SJSA1 (cell line): ENCODE measurements around the gene TMEFF1. TPM values are rescaled to one million over a fixed set of nuclear protein-coding genes. Genes with fewer than 3 reads are reported as not detected.
"Not testable (repeated sequence)": the region's sequence is repeated elsewhere in the genome, so short reads cannot be mapped to it uniquely, and the experiment has no call there.

ENCODE experiments used
- DNase-seq, 2 experiments: peaks; one replicate each; pipeline ENCODE4 v3.0.0-alpha.2; 2015 to 2020; ENCODE audit warnings: low spot score in 2 of 2, low read depth in 1 of 2
- H3K27ac ChIP-seq: fragments of 250-450 bp; sonication (Bioruptor Pico); 2 replicates; pipeline ENCODE4 v1.5.1; 2020; ENCODE audit warnings: mild to moderate bottlenecking, moderate library complexity
- H3K27me3 ChIP-seq: fragments of 250-450 bp; sonication (Bioruptor Pico); replicated peaks from 2 replicates; pipeline ENCODE4 v1.5.1; 2020; ENCODE audit warnings: mild to moderate bottlenecking, moderate library complexity
- H3K36me3 ChIP-seq: fragments of 250-450 bp; sonication (Bioruptor Pico); 2 replicates; pipeline ENCODE4 v1.5.1; 2020; ENCODE audit warnings: mild to moderate bottlenecking
- H3K4me1 ChIP-seq: fragments of 250-450 bp; sonication (Bioruptor Pico); replicated peaks from 2 replicates; pipeline ENCODE4 v1.6.1; 2021; ENCODE audit warnings: mild to moderate bottlenecking
- H3K4me3 ChIP-seq: fragments of 250-450 bp; sonication (Bioruptor Pico); 2 replicates; pipeline ENCODE4 v1.5.1; 2020; ENCODE audit warnings: mild to moderate bottlenecking
- H3K9me3 ChIP-seq: fragments of 250-450 bp; sonication (Bioruptor Pico); replicated peaks from 2 replicates; pipeline ENCODE4 v1.5.1; 2020; ENCODE audit warnings: mild to moderate bottlenecking
- total RNA-seq: library from RNA; depleted of rRNA; stranded (reverse); fragments of >200 nt; shearing (Covaris generic); gene quantifications from 2 replicates; pipeline ENCODE4 v1.2.3, GENCODE V29; 2014

The TMEFF1 gene
- total RNA-seq, 1 experiment from 2014 or later: 9.3 TPM

GRCh38 chr9:100527180-100527794, 54.3 kb downstream of the TMEFF1 start:
- not testable (repeated sequence) for H3K4me3 ChIP-seq, H3K27ac ChIP-seq, DNase-seq, H3K36me3 ChIP-seq, H3K27me3 ChIP-seq, H3K4me1 ChIP-seq, H3K9me3 ChIP-seq

GRCh38 chr9:100534401-100534800, 61.5 kb downstream of the TMEFF1 start:
- no peak for DNase-seq
- no peak overlapping the region for H3K4me3 ChIP-seq
- H3K4me1 ChIP-seq: no peaks in the 10 kb centered on the region
- H3K27me3 ChIP-seq: no peaks in the 10 kb centered on the region
- H3K9me3 ChIP-seq: no peaks in the 10 kb centered on the region
- no peak overlapping the region for H3K27ac ChIP-seq
- no peaks in the 10 kb centered on the region for H3K36me3 ChIP-seq

GRCh38 chr9:100540327-100540726, 67.4 kb downstream of the TMEFF1 start:
- Histone ChIP-seq H3K4me1 (no peaks in the 10 kb centered on the region), H3K36me3 (peaks cover 2% of the 10 kb centered on the region; the same call in 1 of the 2 replicates), H3K27ac (no peak overlapping the region), H3K9me3 (no peaks in the 10 kb centered on the region), H3K27me3 (no peaks in the 10 kb centered on the region), H3K4me3 (no peak overlapping the region)
- no peak for DNase-seq

- DNase-seq: no peak
- H3K4me1 ChIP-seq: no peaks in the 10 kb centered on the region
These were observed 76.1 kb downstream of the TMEFF1 start for GRCh38 chr9:100549048-100549447.

GRCh38 chr9:100554935-100555401, 82.0 kb downstream of the TMEFF1 start:
- H3K27ac ChIP-seq: no peak overlapping the region
- H3K27me3 ChIP-seq: no peaks in the 10 kb centered on the region

More at GRCh38 chr9:100549048-100549447, 76.1 kb downstream of the TMEFF1 start:
- no peak overlapping the region for H3K4me3 ChIP-seq
- no peak overlapping the region for H3K27ac ChIP-seq
- no peaks in the 10 kb centered on the region for H3K27me3 ChIP-seq
- H3K36me3 ChIP-seq: peaks cover 2% of the 10 kb centered on the region; the same call in 1 of the 2 replicates
- H3K9me3 ChIP-seq: no peaks in the 10 kb centered on the region

GRCh38 chr9:100555471-100555870, 82.5 kb downstream of the TMEFF1 start:
- no peaks in the 10 kb centered on the region for H3K36me3 ChIP-seq
- no peaks in the 10 kb centered on the region for H3K9me3 ChIP-seq
- H3K27me3 ChIP-seq: no peaks in the 10 kb centered on the region
- no peaks in the 10 kb centered on the region for H3K4me1 ChIP-seq
- DNase-seq: no peak
- H3K4me3 ChIP-seq: no peak overlapping the region
- no peak overlapping the region for H3K27ac ChIP-seq

More at GRCh38 chr9:100554935-100555401, 82.0 kb downstream of the TMEFF1 start:
- Histone ChIP-seq H3K9me3 (no peaks in the 10 kb centered on the region), H3K4me1 (no peaks in the 10 kb centered on the region), H3K4me3 (no peak overlapping the region), H3K36me3 (no peaks in the 10 kb centered on the region)
- DNase-seq: no peak

- no peak for DNase-seq
- H3K36me3 ChIP-seq: no peaks in the 10 kb centered on the region
- H3K9me3 ChIP-seq: no peaks in the 10 kb centered on the region
- no peaks in the 10 kb centered on the region for H3K4me1 ChIP-seq
- H3K27me3 ChIP-seq: no peaks in the 10 kb centered on the region
- H3K27ac ChIP-seq: no peak overlapping the region
- no peak overlapping the region for H3K4me3 ChIP-seq
These were observed 84.1 kb downstream of the TMEFF1 start for GRCh38 chr9:100557053-100557452.

GRCh38 chr9:100561256-100561655, 88.3 kb downstream of the TMEFF1 start:
- Histone ChIP-seq H3K9me3 (no peaks in the 10 kb centered on the region), H3K4me3 (no peak overlapping the region), H3K27ac (no peak overlapping the region), H3K27me3 (no peaks in the 10 kb centered on the region), H3K4me1 (no peaks in the 10 kb centered on the region), H3K36me3 (no peaks in the 10 kb centered on the region)
- DNase-seq: no peak

- H3K36me3 ChIP-seq: no peaks in the 10 kb centered on the region
- no peak for DNase-seq
- no peak overlapping the region for H3K4me3 ChIP-seq
- H3K9me3 ChIP-seq: no peaks in the 10 kb centered on the region
- H3K27ac ChIP-seq: no peak overlapping the region
- H3K4me1 ChIP-seq: no peaks in the 10 kb centered on the region
- no peaks in the 10 kb centered on the region for H3K27me3 ChIP-seq
These were observed 94.9 kb downstream of the TMEFF1 start for GRCh38 chr9:100567856-100568255.

- DNase-seq: no peak
- no peaks in the 10 kb centered on the region for H3K36me3 ChIP-seq
- no peak overlapping the region for H3K27ac ChIP-seq
- H3K4me1 ChIP-seq: no peaks in the 10 kb centered on the region
- H3K9me3 ChIP-seq: no peaks in the 10 kb centered on the region
- no peaks in the 10 kb centered on the region for H3K27me3 ChIP-seq
- H3K4me3 ChIP-seq: no peak overlapping the region
These were observed 100.8 kb downstream of the TMEFF1 start for GRCh38 chr9:100573655-100574260.

- H3K9me3 ChIP-seq: no peaks in the 10 kb centered on the region
- DNase-seq: no peak
- H3K36me3 ChIP-seq: no peaks in the 10 kb centered on the region
- no peak overlapping the region for H3K4me3 ChIP-seq
- H3K27ac ChIP-seq: no peak overlapping the region
- H3K27me3 ChIP-seq: no peaks in the 10 kb centered on the region
- H3K4me1 ChIP-seq: no peaks in the 10 kb centered on the region
These were observed 102.1 kb downstream of the TMEFF1 start for GRCh38 chr9:100575006-100575405.

GRCh38 chr9:100575765-100576386, 102.9 kb downstream of the TMEFF1 start:
- Histone ChIP-seq H3K4me3 (no peak overlapping the region), H3K36me3 (no peaks in the 10 kb centered on the region), H3K27ac (no peak overlapping the region), H3K27me3 (no peaks in the 10 kb centered on the region), H3K4me1 (no peaks in the 10 kb centered on the region), H3K9me3 (no peaks in the 10 kb centered on the region)
- no peak for DNase-seq

- H3K27me3 ChIP-seq: no peaks in the 10 kb centered on the region
- H3K4me3 ChIP-seq: no peak within 1 kb of the TSS
- H3K27ac ChIP-seq: no peak within 1 kb of the TSS
- no peaks in the 10 kb centered on the region for H3K4me1 ChIP-seq
- no peaks in the 10 kb centered on the region for H3K36me3 ChIP-seq
- DNase-seq: no peak
- H3K9me3 ChIP-seq: no peaks in the 10 kb centered on the region
These were observed 105.0 kb downstream of the TMEFF1 start, which contains the start of gene CAVIN4 for GRCh38 chr9:100577776-100578448. Gene CAVIN4 (plus strand): TSS chr9:100578079. CDS start chr9:100578144, 65 bp downstream.

GRCh38 chr9:100578610-100579009, 105.7 kb downstream of the TMEFF1 start:
- Histone ChIP-seq H3K27ac (no peak overlapping the region), H3K4me3 (no peak overlapping the region), H3K36me3 (no peaks in the 10 kb centered on the region), H3K4me1 (no peaks in the 10 kb centered on the region), H3K27me3 (no peaks in the 10 kb centered on the region), H3K9me3 (no peaks in the 10 kb centered on the region)
- no peak for DNase-seq
